Measurements from ENCODE around the gene AFAP1. TPM values are rescaled to one million over a fixed set of nuclear protein-coding genes. Genes with fewer than 3 reads are reported as not detected.

Gene AFAP1
- total and polyA plus RNA-seq, 2 of the 4 experiments (the other 2 are of a cell fraction) = 48.2 to 80.9 TPM

GRCh38 chr4:7740866-7741525 lies 198.7 kb downstream of the AFAP1 start:
- in situ Hi-C loops (cut with MboI; ENCODE audit: low sequenced_read_pairs) (no loop called here), intact Hi-C loops (cut with micrococcal nuclease) (no loop called here), dilution Hi-C loops (cut with HindIII; ENCODE audit: low sequenced_read_pairs, unreplicated experiment) (no loop called here)
- H3K79me1 ChIP-seq (ENCODE audit: low read depth in 1 of 2, low read length in 2 of 2) = no peaks in the 10 kb centered on the region
- no peaks in the 10 kb centered on the region; the same call in 1 of the 2 replicates for H3K27me3 ChIP-seq (ENCODE audit: control insufficient read depth, insufficient read depth, low read length)
- H3K56ac ChIP-seq (ENCODE audit: extremely low read depth, insufficient read depth, low read length) = no peak overlapping the region
- CTCF ChIA-PET = no interaction called here
- no peak overlapping the region for H3K9ac ChIP-seq (ENCODE audit: low read depth, low read length)
- 83% methylated on average over 4 of the region's 19 CpGs; no CpG with 5 or more reads in 1 of the 2 experiments for WGBS, 2 experiments (ENCODE audit: extremely low coverage in 2 of 2, insufficient read length in 1 of 2)
- H3K18ac ChIP-seq (ENCODE audit: low read depth, low read length) = no peak overlapping the region
- no peaks in the 10 kb centered on the region for H4K20me1 ChIP-seq (ENCODE audit: insufficient read depth, low read length)
- no peak overlapping the region for H2BK20ac ChIP-seq (ENCODE audit: low read depth, low read length)
- H3K23ac ChIP-seq (ENCODE audit: low read depth, low read length) = no peak overlapping the region
- H2BK120ac ChIP-seq (ENCODE audit: low read depth, low read length) = no peak overlapping the region
- ATAC-seq (ENCODE audit: low read depth) (no peak), DNase-seq (no peak)
- H2BK5ac ChIP-seq (ENCODE audit: low read depth, low read length, poor library complexity, severe bottlenecking) = no peak overlapping the region
- H3K9me3 ChIP-seq (ENCODE audit: control insufficient read depth, insufficient read depth, low read length) = no peaks in the 10 kb centered on the region
- H4K91ac ChIP-seq (ENCODE audit: insufficient read depth, low read depth, low read length) = no peak overlapping the region
- H2AK9ac ChIP-seq (replicated peaks; ENCODE audit: low read depth, low read length, poor library complexity) = no peak overlapping the region
- no peak overlapping the region for H2AK5ac ChIP-seq (ENCODE audit: low read depth, low read length)
- no peak overlapping the region for H2AFZ ChIP-seq (replicated peaks; ENCODE audit: low read length, poor library complexity)
- no peak for TF ChIP-seq BHLHE40 (IDR thresholded peaks at IDR 0.05; ENCODE audit: low read depth, low read length)
- TF ChIP-seq CHD1 (IDR thresholded peaks at IDR 0.05; ENCODE audit: low read depth, low read length) = no peak
- no peak for TF ChIP-seq NFE2L2 (IDR thresholded peaks at IDR 0.05; ENCODE audit: low read depth, low read length)
- TF ChIP-seq POLR2A (IDR thresholded peaks at IDR 0.05; ENCODE audit: low read depth, low read length) = no peak
- no peak for TF ChIP-seq RFX5 (IDR thresholded peaks at IDR 0.05; ENCODE audit: low read depth, low read length)
- no peak for TF ChIP-seq SMC3 (IDR thresholded peaks at IDR 0.05; ENCODE audit: low read depth, low read length)
- TF ChIP-seq FOS (IDR thresholded peaks at IDR 0.05; ENCODE audit: low read depth, low read length) = no peak
- no peak for TF ChIP-seq RAD21 (IDR thresholded peaks at IDR 0.05; ENCODE audit: low read length)
- no peak for TF ChIP-seq MAZ (IDR thresholded peaks at IDR 0.05; ENCODE audit: borderline replicate concordance, low read depth, low read length)
- TF ChIP-seq RCOR1 (IDR thresholded peaks at IDR 0.05; ENCODE audit: insufficient replicate concordance, low read length) = no peak
- no peak for TF ChIP-seq MAFK (IDR thresholded peaks at IDR 0.05; ENCODE audit: low read depth, low read length)
- no peak for TF ChIP-seq USF2 (IDR thresholded peaks at IDR 0.05; ENCODE audit: low read depth, low read length)
- TF ChIP-seq CEBPB (IDR thresholded peaks at IDR 0.05; ENCODE audit: low read depth, low read length) = no peak
- H3K4me2 ChIP-seq (ENCODE audit: low read depth, low read length) = no peak overlapping the region
- no peaks in the 10 kb centered on the region for H3K4me1 ChIP-seq (ENCODE audit: control insufficient read depth, insufficient read depth, low read length)
- H3K14ac ChIP-seq (replicated peaks; ENCODE audit: low read depth, low read length) = no peak overlapping the region
- POLR2A ChIA-PET (ENCODE audit: unreplicated experiment) = no interaction called here
- H3K36me3 ChIP-seq (ENCODE audit: control insufficient read depth, insufficient read depth, low read length) = no peaks in the 10 kb centered on the region
- H3K27ac ChIP-seq (ENCODE audit: insufficient read depth, low read length) = no peak overlapping the region
- H4K5ac ChIP-seq (ENCODE audit: low read depth, low read length) = no peak overlapping the region
- no TSS peak for BruUV-seq (replicated peaks)
- H3K9me1 ChIP-seq (ENCODE audit: insufficient read depth, low read length) = no peaks in the 10 kb centered on the region
- no peak overlapping the region for H4K8ac ChIP-seq (ENCODE audit: low read depth in 2 of 2, low read length in 2 of 2)
- no peak overlapping the region for H3K4ac ChIP-seq (ENCODE audit: low read depth, low read length)
- no peak overlapping the region for H2BK15ac ChIP-seq (ENCODE audit: low read depth, low read length)
- no peak overlapping the region for H3K4me3 ChIP-seq (ENCODE audit: insufficient read depth, low read depth, low read length)

Data from IMR-90 (cell line).